GM21723 (cell line): ENCODE data around the gene AKR7A2.
"Not testable (repeated sequence)": the region's sequence is repeated elsewhere in the genome, so short reads cannot be mapped to it uniquely, and the experiment has no call there.

Experiments used
- ATAC-seq: cut with Tn5 transposase; IDR thresholded peaks from one replicate; pipeline ENCODE4 v1.9.1; 2021; ENCODE audit warnings: mild to moderate bottlenecking, moderate library complexity; ENCODE audit not compliant: unreplicated experiment

Gene AKR7A2

DNA sequence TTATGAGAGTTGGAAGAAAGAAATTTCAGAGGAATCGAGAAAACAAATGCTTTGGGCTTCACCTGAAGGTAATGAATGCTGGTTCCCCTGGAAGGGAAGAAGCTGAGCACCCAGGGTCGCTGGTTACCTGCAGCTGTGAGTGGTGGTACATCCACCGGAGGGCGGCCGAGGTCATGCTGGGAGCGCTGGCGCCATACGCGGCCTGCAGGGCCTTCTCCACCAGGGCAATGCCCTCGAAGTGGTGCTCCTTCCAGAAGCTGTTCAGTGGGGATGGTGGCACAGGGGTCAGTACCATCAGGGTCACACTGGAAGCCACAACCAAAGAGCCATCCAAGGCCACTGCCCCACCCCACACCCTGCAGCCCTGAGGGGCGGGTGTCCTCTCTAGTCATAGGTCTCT lies 43.5 kb downstream of the AKR7A2 start:
- ATAC-seq: no peak

- ATAC-seq: no peak
These were observed 49.2 kb downstream of the AKR7A2 start for GRCh38 chr1:19262744-19263143.

GRCh38 chr1:19262047-19262446 lies 49.9 kb downstream of the AKR7A2 start:
- no peak for ATAC-seq

DNA sequence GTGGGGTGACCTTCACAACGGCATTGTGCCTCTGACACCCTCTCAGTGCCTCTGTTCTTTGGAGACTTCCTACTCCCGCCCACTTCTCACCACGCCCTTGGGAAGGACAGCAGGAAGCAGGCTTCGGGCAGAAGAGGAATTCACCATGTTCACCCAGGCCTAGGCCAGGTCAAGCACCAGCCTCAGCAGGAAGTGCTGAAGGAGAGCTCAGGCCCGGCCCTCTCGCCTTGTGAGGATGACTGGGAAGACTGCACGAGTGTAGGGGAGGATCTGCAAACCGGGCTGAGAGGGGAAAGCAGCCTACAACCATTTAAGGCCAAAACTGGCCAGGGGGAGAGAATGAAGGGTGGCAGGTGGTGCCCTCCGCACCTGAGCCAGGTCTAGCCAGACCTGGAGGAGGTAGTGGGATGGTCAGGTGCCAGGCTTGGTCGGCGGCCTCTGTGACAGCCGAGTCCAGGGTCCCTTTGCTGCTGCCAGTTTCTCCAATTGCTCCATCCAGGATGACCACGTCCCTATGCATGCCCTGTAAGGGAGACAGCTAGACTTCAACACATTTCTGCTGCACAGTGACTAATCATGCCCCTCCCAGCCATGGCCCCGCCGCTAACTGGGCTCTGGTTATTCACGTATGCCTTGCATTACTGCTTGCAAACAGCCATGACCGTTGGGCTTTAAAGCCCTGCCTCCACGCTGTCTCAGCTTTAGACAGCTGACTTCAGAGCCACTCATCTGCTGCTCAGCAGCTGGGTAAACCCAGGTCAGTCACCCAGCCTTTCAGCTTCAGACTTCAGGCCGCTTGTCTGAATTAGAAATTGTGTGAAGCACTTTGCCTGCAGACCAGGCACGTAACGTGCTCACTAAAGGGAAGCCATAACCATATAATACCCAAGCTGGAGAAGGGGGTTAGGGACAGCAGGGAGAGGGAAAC lies 51.5 kb downstream of the AKR7A2 start:
- no peak for ATAC-seq

GRCh38 chr1:19258353-19258752 lies 53.6 kb downstream of the AKR7A2 start:
- no peak for ATAC-seq

GRCh38 chr1:19257178-19257914 lies 54.6 kb downstream of the AKR7A2 start:
- no peak for ATAC-seq

- not testable (repeated sequence) for ATAC-seq
These were observed 55.6 kb downstream of the AKR7A2 start for GRCh38 chr1:19256301-19256700.

DNA sequence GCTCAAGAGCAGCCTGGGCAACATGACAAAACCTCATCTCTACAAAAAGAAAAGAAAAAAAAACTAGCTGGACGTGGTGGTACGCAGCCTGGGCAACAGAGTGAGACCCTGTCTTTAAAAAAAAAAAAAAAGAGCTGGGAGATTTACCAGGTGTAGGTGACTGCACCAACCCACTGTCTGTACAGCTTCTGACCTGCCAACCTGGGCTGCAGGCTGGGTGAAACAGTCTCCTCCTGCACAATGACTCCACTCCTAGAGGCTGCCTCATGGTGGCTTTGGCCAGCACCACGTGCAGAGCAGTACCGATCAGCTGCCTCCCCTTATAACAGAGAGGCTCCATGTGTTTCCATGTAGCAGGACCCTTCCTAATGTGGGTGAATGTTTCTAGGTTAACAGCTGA lies 56.7 kb downstream of the AKR7A2 start:
- no peak for ATAC-seq

GRCh38 chr1:19254416-19254815 lies 57.5 kb downstream of the AKR7A2 start:
- no peak for ATAC-seq
